Transverse colon (tissue), 4 donors: ENCODE measurements around the gene QSOX2.

Source experiments
- POLR2A ChIP-seq: fragments of 450-650 bp; IDR thresholded peaks from one replicate; pipeline ENCODE4 v1.6.1; 2016; ENCODE audit warnings: antibody characterized with exemption, mild to moderate bottlenecking, moderate library complexity
- POLR2AphosphoS5 ChIP-seq, 3 donors: sonication (generic); formaldehyde crosslinking; IDR thresholded peaks; one replicate each; pipeline ENCODE4 v1.6.1; 2016; ENCODE audit warnings: antibody characterized with exemption in 3 of 3
- TF ChIP-seq, protein P1 (sequence below), 5 experiments: fragments of 200-600 bp in 3 of 5; fragments of 450-650 bp in 2 of 5; sonication (generic) in 3 of 5; IDR thresholded peaks; 1 replicate in 2 of 5; 2 replicates in 3 of 5; pipeline ENCODE4 v1.5.1; 2016 to 2017; ENCODE audit warnings: antibody characterized with exemption in 5 of 5, inconsistent platforms in 3 of 5, mild to moderate bottlenecking in 2 of 5, moderate library complexity in 1 of 5

DNA sequence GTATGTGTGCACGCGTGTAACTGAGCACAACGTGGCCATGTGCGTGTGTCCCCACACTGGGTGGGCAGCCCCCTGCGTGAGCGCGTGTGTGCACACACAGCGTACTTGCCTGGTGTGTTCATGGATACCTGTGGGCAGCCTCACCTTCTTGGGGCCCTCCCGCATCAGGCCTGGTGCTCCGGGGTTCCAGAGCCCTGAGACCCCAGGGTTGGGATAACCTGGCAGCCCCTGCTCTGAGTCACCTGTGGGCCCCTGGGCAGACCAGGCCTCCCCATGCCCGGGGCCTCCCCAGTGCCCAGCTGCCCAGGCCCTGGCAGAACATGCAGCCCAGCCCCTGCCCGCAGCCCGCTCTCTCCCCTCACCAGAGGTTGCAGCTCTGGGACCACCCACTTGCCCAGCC, 65.9 kb downstream of the QSOX2 start:
- TF ChIP-seq, protein P1, sequence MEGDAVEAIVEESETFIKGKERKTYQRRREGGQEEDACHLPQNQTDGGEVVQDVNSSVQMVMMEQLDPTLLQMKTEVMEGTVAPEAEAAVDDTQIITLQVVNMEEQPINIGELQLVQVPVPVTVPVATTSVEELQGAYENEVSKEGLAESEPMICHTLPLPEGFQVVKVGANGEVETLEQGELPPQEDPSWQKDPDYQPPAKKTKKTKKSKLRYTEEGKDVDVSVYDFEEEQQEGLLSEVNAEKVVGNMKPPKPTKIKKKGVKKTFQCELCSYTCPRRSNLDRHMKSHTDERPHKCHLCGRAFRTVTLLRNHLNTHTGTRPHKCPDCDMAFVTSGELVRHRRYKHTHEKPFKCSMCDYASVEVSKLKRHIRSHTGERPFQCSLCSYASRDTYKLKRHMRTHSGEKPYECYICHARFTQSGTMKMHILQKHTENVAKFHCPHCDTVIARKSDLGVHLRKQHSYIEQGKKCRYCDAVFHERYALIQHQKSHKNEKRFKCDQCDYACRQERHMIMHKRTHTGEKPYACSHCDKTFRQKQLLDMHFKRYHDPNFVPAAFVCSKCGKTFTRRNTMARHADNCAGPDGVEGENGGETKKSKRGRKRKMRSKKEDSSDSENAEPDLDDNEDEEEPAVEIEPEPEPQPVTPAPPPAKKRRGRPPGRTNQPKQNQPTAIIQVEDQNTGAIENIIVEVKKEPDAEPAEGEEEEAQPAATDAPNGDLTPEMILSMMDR (IDR thresholded peaks at IDR 0.05): no peak
- TF ChIP-seq POLR2A: no peak
- no peak for TF ChIP-seq POLR2AphosphoS5 (IDR thresholded peaks at IDR 0.05)
